ENCODE results near the gene TYMP.

DNA sequence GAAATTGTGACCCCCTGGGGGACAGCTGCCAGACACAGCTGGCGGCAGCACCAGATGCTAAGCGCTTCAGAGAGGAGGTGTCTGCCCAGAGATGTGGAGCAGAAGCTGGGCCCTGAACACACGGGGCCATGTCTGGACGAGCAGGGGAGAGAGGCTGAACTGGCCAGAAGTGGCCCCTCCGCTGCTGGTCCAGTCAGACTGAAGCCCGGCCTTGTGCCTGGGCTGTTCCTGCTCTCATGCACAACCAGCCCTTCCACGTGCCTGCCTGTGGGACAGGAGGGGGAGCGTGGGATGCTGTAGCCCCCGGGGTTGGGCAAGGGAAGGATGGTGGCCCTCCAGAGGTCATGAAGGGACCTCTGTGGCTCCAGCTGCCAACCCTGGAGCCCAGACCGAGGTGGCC lies 46.7 kb downstream of the TYMP start:
- TF ChIP-seq, protein P1, sequence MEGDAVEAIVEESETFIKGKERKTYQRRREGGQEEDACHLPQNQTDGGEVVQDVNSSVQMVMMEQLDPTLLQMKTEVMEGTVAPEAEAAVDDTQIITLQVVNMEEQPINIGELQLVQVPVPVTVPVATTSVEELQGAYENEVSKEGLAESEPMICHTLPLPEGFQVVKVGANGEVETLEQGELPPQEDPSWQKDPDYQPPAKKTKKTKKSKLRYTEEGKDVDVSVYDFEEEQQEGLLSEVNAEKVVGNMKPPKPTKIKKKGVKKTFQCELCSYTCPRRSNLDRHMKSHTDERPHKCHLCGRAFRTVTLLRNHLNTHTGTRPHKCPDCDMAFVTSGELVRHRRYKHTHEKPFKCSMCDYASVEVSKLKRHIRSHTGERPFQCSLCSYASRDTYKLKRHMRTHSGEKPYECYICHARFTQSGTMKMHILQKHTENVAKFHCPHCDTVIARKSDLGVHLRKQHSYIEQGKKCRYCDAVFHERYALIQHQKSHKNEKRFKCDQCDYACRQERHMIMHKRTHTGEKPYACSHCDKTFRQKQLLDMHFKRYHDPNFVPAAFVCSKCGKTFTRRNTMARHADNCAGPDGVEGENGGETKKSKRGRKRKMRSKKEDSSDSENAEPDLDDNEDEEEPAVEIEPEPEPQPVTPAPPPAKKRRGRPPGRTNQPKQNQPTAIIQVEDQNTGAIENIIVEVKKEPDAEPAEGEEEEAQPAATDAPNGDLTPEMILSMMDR (IDR thresholded peaks at IDR 0.05), result no peak
- TF ChIP-seq POLR2A (IDR thresholded peaks at IDR 0.05) (no peak), EP300 (IDR thresholded peaks at IDR 0.05) (no peak), POLR2AphosphoS5 (IDR thresholded peaks at IDR 0.05) (no peak)
